Caco-2 (cell line): ENCODE data around the gene CDC42BPA. TPM values are rescaled to one million over a fixed set of nuclear protein-coding genes. Genes with fewer than 3 reads are reported as not detected.

Experiments
- BruUV-seq: library from RNA; stranded (reverse); fragments of 400-500 nt; replicated peaks from 2 replicates; lab custom pipeline; 2021; lab: Mats Ljungman, UMichigan
- CTCF ChIA-PET: fragments of 300-600 bp; sonication (Branson Sonifier 250); formaldehyde crosslinking; loops from one replicate; lab custom pipeline; 2022; ENCODE audit warnings: antibody characterized with exemption; lab: Charles Lee
- POLR2A ChIA-PET: fragments of 300-600 bp; sonication (Branson Sonifier 250); formaldehyde crosslinking; loops from one replicate; lab custom pipeline; 2022; ENCODE audit warnings: antibody characterized with exemption; lab: Charles Lee
- DNase-seq, 2 experiments: peaks; one replicate each; pipeline versions ENCODE4 v3.0.0 to v3.0.0-alpha.2; 2020 to 2022
- H3K27me3 ChIP-seq: replicated peaks from 2 replicates; pipeline ENCODE4 v1.6.0; 2011; ENCODE audit warnings: low read length; ENCODE audit not compliant: control insufficient read depth, insufficient read depth
- H3K36me3 ChIP-seq: 2 replicates; pipeline ENCODE4 v1.5.1; 2011; ENCODE audit warnings: low read length; ENCODE audit not compliant: control insufficient read depth, insufficient read depth
- H3K4me1 ChIP-seq: fragments of 250-450 bp; sonication (Bioruptor Pico); 2 replicates; pipeline ENCODE4 v1.5.1; 2020; ENCODE audit warnings: mild to moderate bottlenecking
- H3K4me3 ChIP-seq: 2 replicates; pipeline ENCODE4 v1.5.1; 2011; ENCODE audit warnings: low read depth, mild to moderate bottlenecking, control low read depth, low read length
- H3K9me3 ChIP-seq: fragments of 250-450 bp; sonication (Bioruptor Pico); 2 replicates; pipeline ENCODE4 v1.5.1; 2020; ENCODE audit warnings: mild to moderate bottlenecking, moderate library complexity
- H3K27ac Mint-ChIP-seq: one replicate; pipeline ENCODE4 v1.8.0; 2022; ENCODE audit warnings: mixed read lengths; ENCODE audit not compliant: unreplicated experiment
- H3K27me3 Mint-ChIP-seq: one replicate; pipeline ENCODE4 v1.8.0; 2022; ENCODE audit warnings: mixed read lengths; ENCODE audit not compliant: insufficient read depth, unreplicated experiment
- H3K36me3 Mint-ChIP-seq: one replicate; pipeline ENCODE4 v1.8.0; 2022; ENCODE audit warnings: mild to moderate bottlenecking, mixed read lengths; ENCODE audit not compliant: insufficient read depth, unreplicated experiment
- H3K4me1 Mint-ChIP-seq: one replicate; pipeline ENCODE4 v1.8.0; 2022; ENCODE audit warnings: low read depth, mixed read lengths; ENCODE audit not compliant: unreplicated experiment
- H3K4me3 Mint-ChIP-seq: one replicate; pipeline ENCODE4 v1.8.0; 2022; ENCODE audit warnings: mild to moderate bottlenecking, moderate library complexity, mixed read lengths; ENCODE audit not compliant: unreplicated experiment
- H3K9me3 Mint-ChIP-seq: one replicate; pipeline ENCODE4 v1.8.0; 2022; ENCODE audit warnings: mixed read lengths; ENCODE audit not compliant: unreplicated experiment
- intact Hi-C: fragments of 100-400 bp; cut with micrococcal nuclease; formaldehyde crosslinking; loops from one replicate; pipeline ENCODE4 v1.10.0; 2022; ENCODE audit not compliant: unreplicated experiment
- total RNA-seq: library from RNA; stranded (reverse); gene quantifications from 2 replicates; pipeline ENCODE4 v1.2.3, GENCODE V29; 2022
- TF ChIP-seq, protein P1 (sequence below), 2 experiments: fragments of 200-600 bp in 1 of 2; IDR thresholded peaks; 1 replicate in 1 of 2; 2 replicates in 1 of 2; pipeline versions ENCODE4 v1.5.1 to v1.8.0; 2011 to 2022; ENCODE audit warnings: antibody characterized with exemption in 1 of 2, control low read depth in 1 of 2, inconsistent platforms in 1 of 2, low read depth in 1 of 2, low read length in 1 of 2, mild to moderate bottlenecking in 1 of 2, moderate library complexity in 1 of 2; ENCODE audit not compliant: insufficient read depth in 1 of 2, severe bottlenecking in 1 of 2, unreplicated experiment in 1 of 2

CDC42BPA gene
- total RNA-seq, 1 experiment from 2014 or later: 38.3 TPM

DNA sequence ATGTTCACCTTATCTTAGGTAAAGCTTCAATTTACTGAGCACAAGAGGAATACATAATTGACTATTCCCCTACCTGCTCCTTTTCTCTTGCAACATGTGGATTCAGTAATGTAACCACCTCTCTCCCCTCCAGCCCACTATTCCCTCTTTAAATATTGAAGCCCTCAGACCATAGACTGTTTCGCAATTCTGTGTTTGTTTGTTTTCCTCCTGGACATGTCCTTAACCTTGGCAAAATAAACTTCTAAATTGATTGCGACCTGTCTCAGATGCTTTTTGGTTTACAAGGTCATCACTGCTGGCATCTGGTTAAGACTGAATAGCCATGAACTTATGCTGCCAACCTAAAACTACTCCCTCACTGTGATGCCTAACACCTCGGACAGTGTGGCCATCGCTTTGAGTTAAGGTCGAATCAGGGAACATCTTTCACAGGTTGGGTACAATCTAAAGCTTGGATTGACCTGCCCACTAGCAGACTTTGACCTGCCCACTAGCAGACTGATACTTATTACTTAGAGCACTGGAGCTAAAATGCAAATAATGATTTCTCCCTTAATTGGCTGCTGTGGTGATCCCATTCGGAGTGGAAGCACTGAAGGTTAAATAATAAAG is 10.2 kb upstream of the CDC42BPA start:
- Histone ChIP-seq H3K9me3 (peaks cover 7% of the 10 kb centered on the region; the same call in 1 of the 2 replicates), H3K4me3 (no peak overlapping the region), H3K27me3 (no peaks in the 10 kb centered on the region), H3K36me3 (no peaks in the 10 kb centered on the region), H3K4me1 (no peaks in the 10 kb centered on the region)
- TF ChIP-seq, protein P1, sequence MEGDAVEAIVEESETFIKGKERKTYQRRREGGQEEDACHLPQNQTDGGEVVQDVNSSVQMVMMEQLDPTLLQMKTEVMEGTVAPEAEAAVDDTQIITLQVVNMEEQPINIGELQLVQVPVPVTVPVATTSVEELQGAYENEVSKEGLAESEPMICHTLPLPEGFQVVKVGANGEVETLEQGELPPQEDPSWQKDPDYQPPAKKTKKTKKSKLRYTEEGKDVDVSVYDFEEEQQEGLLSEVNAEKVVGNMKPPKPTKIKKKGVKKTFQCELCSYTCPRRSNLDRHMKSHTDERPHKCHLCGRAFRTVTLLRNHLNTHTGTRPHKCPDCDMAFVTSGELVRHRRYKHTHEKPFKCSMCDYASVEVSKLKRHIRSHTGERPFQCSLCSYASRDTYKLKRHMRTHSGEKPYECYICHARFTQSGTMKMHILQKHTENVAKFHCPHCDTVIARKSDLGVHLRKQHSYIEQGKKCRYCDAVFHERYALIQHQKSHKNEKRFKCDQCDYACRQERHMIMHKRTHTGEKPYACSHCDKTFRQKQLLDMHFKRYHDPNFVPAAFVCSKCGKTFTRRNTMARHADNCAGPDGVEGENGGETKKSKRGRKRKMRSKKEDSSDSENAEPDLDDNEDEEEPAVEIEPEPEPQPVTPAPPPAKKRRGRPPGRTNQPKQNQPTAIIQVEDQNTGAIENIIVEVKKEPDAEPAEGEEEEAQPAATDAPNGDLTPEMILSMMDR (IDR thresholded peaks at IDR 0.05; ENCODE audit: insufficient read depth in 1 of 2, low read depth in 1 of 2, low read length in 1 of 2, severe bottlenecking in 1 of 2, unreplicated experiment in 1 of 2): no peak
- intact Hi-C loops: no loop called here
- no peak overlapping the region for H3K27ac Mint-ChIP-seq
- BruUV-seq: no TSS peak
- no peaks in the 10 kb centered on the region for H3K4me1 Mint-ChIP-seq
- ChIA-PET CTCF (interaction anchor here (0.6 kb wide), 1 partner anchor 93 kb away, joined by 3 read pairs; no protein-coding TSS in a partner anchor), POLR2A (no interaction called here)
- no peaks in the 10 kb centered on the region for H3K27me3 Mint-ChIP-seq
- H3K4me3 Mint-ChIP-seq: no peak overlapping the region
- no peak for DNase-seq
- peaks cover 10% of the 10 kb centered on the region for H3K9me3 Mint-ChIP-seq
- H3K36me3 Mint-ChIP-seq: no peaks in the 10 kb centered on the region

DNA sequence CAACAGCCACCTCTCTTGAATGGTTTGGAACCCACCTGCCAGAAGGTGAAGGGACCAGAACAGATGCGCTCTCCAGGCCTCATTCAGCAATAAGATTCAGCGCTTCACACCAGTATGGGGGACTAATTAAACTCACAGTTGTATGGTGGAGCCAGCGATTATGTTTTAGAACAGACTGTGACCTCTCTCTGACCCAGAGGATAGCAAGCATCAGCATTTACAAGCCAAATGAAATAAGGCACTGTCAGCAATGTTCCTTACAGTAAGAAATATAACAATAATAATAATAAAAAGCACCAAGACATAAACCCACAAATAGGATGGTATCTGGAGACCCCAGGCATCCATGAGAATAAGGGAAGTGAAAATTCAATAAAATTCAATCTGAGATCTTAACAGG is 6.9 kb upstream of the CDC42BPA start:
- TF ChIP-seq, protein P1 (IDR thresholded peaks at IDR 0.05; ENCODE audit: insufficient read depth in 1 of 2, low read depth in 1 of 2, low read length in 1 of 2, severe bottlenecking in 1 of 2, unreplicated experiment in 1 of 2): no peak
- H3K36me3 ChIP-seq: no peaks in the 10 kb centered on the region
- Mint-ChIP-seq H3K27me3 (no peaks in the 10 kb centered on the region), H3K4me3 (no peak overlapping the region), H3K9me3 (peaks cover 10% of the 10 kb centered on the region), H3K4me1 (no peaks in the 10 kb centered on the region), H3K27ac (no peak overlapping the region), H3K36me3 (no peaks in the 10 kb centered on the region)
- ChIA-PET CTCF (no interaction called here), POLR2A (no interaction called here)
- no peaks in the 10 kb centered on the region for H3K9me3 ChIP-seq
- H3K4me3 ChIP-seq: no peak overlapping the region
- no peak for DNase-seq
- no peaks in the 10 kb centered on the region for H3K4me1 ChIP-seq
- intact Hi-C loops: no loop called here
- no TSS peak for BruUV-seq
- no peaks in the 10 kb centered on the region for H3K27me3 ChIP-seq

DNA sequence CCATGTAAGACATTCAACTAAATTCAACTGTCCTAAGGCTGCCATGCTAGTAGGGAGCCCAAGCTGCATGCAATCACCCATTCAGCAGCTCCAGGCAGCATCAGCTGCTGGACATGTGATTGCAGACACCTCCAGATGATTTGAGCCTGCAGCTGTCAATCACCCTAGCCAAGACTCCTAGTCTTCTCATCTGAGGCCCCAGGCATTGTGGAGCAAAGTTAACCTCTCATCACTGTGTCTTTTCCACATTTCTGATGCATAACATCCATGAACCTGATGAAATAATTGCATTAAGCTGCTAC is 5.6 kb upstream of the CDC42BPA start:
- BruUV-seq: no TSS peak
- H3K27me3 ChIP-seq: no peaks in the 10 kb centered on the region
- H3K4me1 ChIP-seq: no peaks in the 10 kb centered on the region
- no peak overlapping the region for H3K4me3 ChIP-seq
- TF ChIP-seq, protein P1 (IDR thresholded peaks at IDR 0.05; ENCODE audit: insufficient read depth in 1 of 2, low read depth in 1 of 2, low read length in 1 of 2, severe bottlenecking in 1 of 2, unreplicated experiment in 1 of 2): no peak
- no peaks in the 10 kb centered on the region for H3K9me3 ChIP-seq
- intact Hi-C loops: no loop called here
- ChIA-PET POLR2A (no interaction called here), CTCF (no interaction called here)
- no peaks in the 10 kb centered on the region for H3K4me1 Mint-ChIP-seq
- no peak overlapping the region for H3K4me3 Mint-ChIP-seq
- H3K36me3 Mint-ChIP-seq: no peaks in the 10 kb centered on the region
- no peaks in the 10 kb centered on the region for H3K27me3 Mint-ChIP-seq
- H3K27ac Mint-ChIP-seq: no peak overlapping the region
- no peak for DNase-seq
- H3K9me3 Mint-ChIP-seq: peaks cover 10% of the 10 kb centered on the region
- no peaks in the 10 kb centered on the region for H3K36me3 ChIP-seq
